GM12878 (cell line): ENCODE data around the gene MACROD2. TPM values are rescaled to one million over a fixed set of nuclear protein-coding genes. Genes with fewer than 3 reads are reported as not detected.

Source experiments
- ATAC-seq: fragments of 200-7000 bp; cut with Tn5 transposase; 3 replicates; pipeline ENCODE4 v1.9.1; 2020; ENCODE audit warnings: mild to moderate bottlenecking, moderate library complexity
- BruUV-seq: library from RNA; stranded (reverse); fragments of 400-500 nt; replicated peaks from 2 replicates; lab custom pipeline; 2021; lab: Mats Ljungman, UMichigan
- CTCF ChIA-PET: fragments of 300-600 bp; sonication (Branson Sonifier 250); formaldehyde crosslinking; extraction: SDS; loops from one replicate; lab custom pipeline; 2021; ENCODE audit warnings: inconsistent platforms; lab: Yijun Ruan, JAX
- POLR2A ChIA-PET: fragments of 350-600 bp; formaldehyde crosslinking; extraction: SDS; loops from one replicate; lab custom pipeline; 2021; ENCODE audit warnings: inconsistent platforms; lab: Charles Lee
- RAD21 ChIA-PET: fragments of 300-600 bp; sonication (Branson Sonifier 250); formaldehyde crosslinking; loops from one replicate; lab custom pipeline; 2023; ENCODE audit warnings: antibody characterized with exemption; ENCODE audit not compliant: unreplicated experiment; lab: Charles Lee
- SMC1A ChIA-PET: fragments of 300-600 bp; sonication (Branson Sonifier 250); formaldehyde crosslinking; loops from one replicate; lab custom pipeline; 2023; ENCODE audit not compliant: unreplicated experiment, uncharacterized antibody; lab: Charles Lee
- DNase-seq: peaks from one replicate; pipeline ENCODE4 v3.0.0-alpha.2; 2011; ENCODE audit warnings: low read depth, low spot score
- FAIRE-seq: peaks from 3 replicates; lab custom pipeline; 2011; peaks lifted over from hg19 to GRCh38; lab: Jason Lieb, UNC
- H2AFZ ChIP-seq: 2 replicates; pipeline ENCODE4 v1.6.0; 2011; ENCODE audit warnings: low read depth, low read length, control low read depth; ENCODE audit not compliant: control insufficient read depth
- H3K27ac ChIP-seq: 2 replicates; pipeline ENCODE4 v1.5.1; 2011; ENCODE audit warnings: control low read depth; ENCODE audit not compliant: control insufficient read depth, insufficient read depth
- H3K27me3 ChIP-seq, 2 experiments: replicated peaks in 1 of 2; 2 replicates each; pipeline versions ENCODE4 v1.6.0 to v1.6.1; 2011; ENCODE audit warnings: low read length in 1 of 2; ENCODE audit not compliant: control insufficient read depth in 2 of 2, insufficient read depth in 2 of 2
- H3K36me3 ChIP-seq, 2 experiments: 2 replicates each; pipeline ENCODE4 v1.5.1; 2011; ENCODE audit warnings: low read length in 1 of 2; ENCODE audit not compliant: control insufficient read depth in 2 of 2, insufficient read depth in 2 of 2
- H3K4me1 ChIP-seq: 2 replicates; pipeline ENCODE4 v1.6.1; 2011; ENCODE audit warnings: mild to moderate bottlenecking, low read length, moderate library complexity, mixed read lengths; ENCODE audit not compliant: control insufficient read depth, insufficient read depth
- H3K4me2 ChIP-seq: 2 replicates; pipeline ENCODE4 v1.6.0; 2011; ENCODE audit warnings: control low read depth; ENCODE audit not compliant: control insufficient read depth, insufficient read depth
- H3K4me3 ChIP-seq: fragments of 200-600 bp; sonication (generic); 2 replicates; pipeline ENCODE4 v1.5.1; 2016
- H3K79me2 ChIP-seq: 2 replicates; pipeline ENCODE4 v1.6.0; 2011; ENCODE audit warnings: low read length; ENCODE audit not compliant: control insufficient read depth, insufficient read depth
- H3K9ac ChIP-seq: 2 replicates; pipeline ENCODE4 v1.8.0; 2011; ENCODE audit warnings: low read length, control low read depth, mixed read lengths; ENCODE audit not compliant: control insufficient read depth, insufficient read depth
- H3K9me3 ChIP-seq: replicated peaks from 3 replicates; pipeline ENCODE4 v1.5.1; 2011; ENCODE audit warnings: mild to moderate bottlenecking, low read length; ENCODE audit not compliant: control insufficient read depth, insufficient read depth
- H4K20me1 ChIP-seq: 2 replicates; pipeline ENCODE4 v1.6.0; 2011; ENCODE audit not compliant: control insufficient read depth, insufficient read depth
- BCL11A ChIP-seq: IDR thresholded peaks from 2 replicates; pipeline ENCODE4 v1.6.1; 2011; ENCODE audit warnings: low read depth, low read length
- CHD2 ChIP-seq: IDR thresholded peaks from 2 replicates; pipeline ENCODE4 v1.6.1; 2011; ENCODE audit warnings: low read depth, low read length, improper control_type of control experiment, borderline replicate concordance
- EED ChIP-seq: sonication (generic); IDR thresholded peaks from 2 replicates; pipeline ENCODE4 v1.6.1; 2016; ENCODE audit warnings: antibody characterized with exemption, low read depth
- ELK1 ChIP-seq: IDR thresholded peaks from 2 replicates; pipeline ENCODE4 v1.6.1; 2012; ENCODE audit warnings: low read depth, low read length, improper control_type of control experiment
- HCFC1 ChIP-seq: fragments of 150-350 bp; IDR thresholded peaks from 2 replicates; pipeline ENCODE4 v1.6.1; 2014; ENCODE audit warnings: low read length
- HDGF ChIP-seq: fragments of 450-650 bp; IDR thresholded peaks from 2 replicates; pipeline ENCODE4 v1.6.1; 2016; ENCODE audit warnings: antibody characterized with exemption
- MLLT1 ChIP-seq: fragments of 450-650 bp; IDR thresholded peaks from 2 replicates; pipeline ENCODE4 v1.6.1; 2016; ENCODE audit warnings: mild to moderate bottlenecking
- PML ChIP-seq: IDR thresholded peaks from 2 replicates; pipeline ENCODE4 v1.6.1; 2012; ENCODE audit warnings: low read length, inconsistent platforms
- POU2F2 ChIP-seq: IDR thresholded peaks from 3 replicates; pipeline ENCODE4 v1.6.1; 2011; ENCODE audit warnings: low read depth, mild to moderate bottlenecking, low read length, borderline replicate concordance
- RB1 ChIP-seq: fragments of 450-650 bp; formaldehyde crosslinking; IDR thresholded peaks from 2 replicates; pipeline ENCODE4 v1.6.1; 2017; ENCODE audit warnings: mild to moderate bottlenecking, borderline replicate concordance
- SPI1 ChIP-seq: IDR thresholded peaks from 2 replicates; pipeline ENCODE4 v1.6.1; 2011; ENCODE audit warnings: low read depth, mild to moderate bottlenecking, low read length, moderate library complexity, borderline replicate concordance; ENCODE audit not compliant: insufficient read depth
- SREBF2 ChIP-seq: IDR thresholded peaks from 2 replicates; pipeline ENCODE4 v1.6.1; 2012; ENCODE audit warnings: mild to moderate bottlenecking, low read length
- SUPT20H ChIP-seq: IDR thresholded peaks from 2 replicates; pipeline ENCODE4 v1.6.1; 2011; ENCODE audit warnings: low read depth, mild to moderate bottlenecking, low read length, moderate library complexity, borderline replicate concordance; ENCODE audit not compliant: control insufficient read depth
- USF2 ChIP-seq: IDR thresholded peaks from 2 replicates; pipeline ENCODE4 v1.6.1; 2011; ENCODE audit warnings: low read depth, low read length, improper control_type of control experiment, borderline replicate concordance
- ZBED1 ChIP-seq: IDR thresholded peaks from 2 replicates; pipeline ENCODE4 v1.6.1; 2016; ENCODE audit warnings: borderline replicate concordance
- ZBTB4 ChIP-seq: fragments of 450-650 bp; formaldehyde crosslinking; IDR thresholded peaks from 2 replicates; pipeline ENCODE4 v1.4.0; 2022; ENCODE audit warnings: mild to moderate bottlenecking, moderate library complexity
- WGBS: methylation state at CpG from one replicate; pipeline ENCODE4 v1.1.6; 2016; ENCODE audit warnings: low lambda C conversion rate; ENCODE audit not compliant: insufficient replicate concordance, insufficient coverage; ENCODE audit errors: missing lambda C conversion rate; 5-methylcytosine and 5-hydroxymethylcytosine counted together
- in situ Hi-C: fragments of 300-500 bp; cut with MboI; formaldehyde crosslinking; loops from 9 replicates; pipeline ENCODE4 v1.14.3; 2018; ENCODE audit warnings: mixed read lengths
- intact Hi-C: fragments of 100-400 bp; cut with micrococcal nuclease; formaldehyde crosslinking; loops from one replicate; pipeline ENCODE4 v1.14.2; 2022; ENCODE audit not compliant: unreplicated experiment
- polyA plus RNA-seq, 11 experiments: library from polyadenylated mRNA; depleted of rRNA in 4 of 11; unstranded in 6 of 11; stranded (reverse) in 5 of 11; fragments of >200 nt; fragmentation: Nextera tagmentation in 4 of 11; fragmentation: Illumina TruSeq in 1 of 11; extraction: Ambion mirVana in 4 of 11; extraction: Trizol in 1 of 11; gene quantifications; 1 replicate in 1 of 11; 2 replicates in 10 of 11; pipeline versions ENCODE4 v1.2.1 to v1.2.3, GENCODE V29; 2011 to 2016; ENCODE audit warnings: inconsistent platforms in 2 of 11, missing spikeins in 2 of 11, low read depth in 1 of 11
- total RNA-seq, 4 experiments: library from RNA; depleted of rRNA in 3 of 4; stranded (reverse); fragments of >200 nt in 3 of 4; fragmentation: Illumina TruSeq in 1 of 4; extraction: Trizol in 1 of 4; gene quantifications; 2 replicates each; pipeline versions ENCODE4 v1.2.1 to v1.2.3, GENCODE V29; 2013 to 2021

Gene MACROD2
- total and polyA plus RNA-seq, 10 of the 15 experiments (the other 5 are each of a cell fraction or from before 2014, with no cell fraction given) = 1.1 to 21.5 (median 2.2) TPM

- TF ChIP-seq CHD2 (no peak), HDGF (no peak), RB1 (no peak), POU2F2 (no peak)
Measured at GRCh38 chr20:15155848-15156401, 1160.6 kb downstream of the MACROD2 start (continued).

GRCh38 chr20:15158533-15158932 lies 1163.2 kb downstream of the MACROD2 start:
- ChIA-PET POLR2A (no interaction called here), RAD21 (no interaction called here), CTCF (no interaction called here), SMC1A (no interaction called here)
- no peak for ATAC-seq
- H3K27ac ChIP-seq = no peak overlapping the region
- in situ Hi-C loops (no loop called here), intact Hi-C loops (no loop called here)
- H2AFZ ChIP-seq = no peak overlapping the region
- H3K27me3 ChIP-seq = no peaks in the 10 kb centered on the region
- no peaks in the 10 kb centered on the region for H3K9me3 ChIP-seq
- H3K36me3 ChIP-seq = no peaks in the 10 kb centered on the region
- H3K4me2 ChIP-seq = no peak overlapping the region
- no peaks in the 10 kb centered on the region for H3K79me2 ChIP-seq
- FAIRE-seq = peak; percentile 23
- no peak overlapping the region for H3K9ac ChIP-seq
- no TSS peak for BruUV-seq
- H3K4me1 ChIP-seq = peaks cover 9% of the 10 kb centered on the region
- DNase-seq = no peak
- no peaks in the 10 kb centered on the region for H4K20me1 ChIP-seq
- H3K4me3 ChIP-seq = no peak overlapping the region
- 27% methylated on average over 2 of the region's 2 CpGs for WGBS
- TF ChIP-seq ZBTB4 (no peak), MLLT1 (no peak), ELK1 (no peak), SUPT20H (no peak), HCFC1 (no peak), EED (no peak), SREBF2 (no peak), BCL11A (no peak), SPI1 (no peak), ZBED1 (no peak), PML (no peak), USF2 (no peak)
